Smooth muscle cell (in vitro differentiated cells): ENCODE results near the gene GAS6. TPM values are rescaled to one million over a fixed set of nuclear protein-coding genes. Genes with fewer than 3 reads are reported as not detected.

ENCODE experiments used
- DNase-seq: peaks from one replicate; lab custom pipeline; 2025; ENCODE audit not compliant: unreplicated experiment; lab: John Stamatoyannopoulos, UW
- H2AFZ ChIP-seq: fragments of 200-600 bp; sonication (generic); 2 replicates; pipeline ENCODE4 v1.6.0; 2016; ENCODE audit warnings: antibody characterized with exemption, low read depth, mild to moderate bottlenecking
- H3F3A ChIP-seq: fragments of 200-600 bp; sonication (generic); 2 replicates; pipeline ENCODE4 v1.6.0; 2017; ENCODE audit warnings: antibody characterized with exemption, low read depth
- H3K27ac ChIP-seq: fragments of 200-600 bp; sonication (generic); 2 replicates; pipeline ENCODE4 v1.5.1; 2016; ENCODE audit warnings: low read depth, mild to moderate bottlenecking
- H3K27me3 ChIP-seq: fragments of 200-600 bp; sonication (generic); 2 replicates; pipeline ENCODE4 v1.6.1; 2016; ENCODE audit warnings: low read depth, mild to moderate bottlenecking
- H3K36me3 ChIP-seq: fragments of 200-600 bp; sonication (generic); 2 replicates; pipeline ENCODE4 v1.5.1; 2016; ENCODE audit warnings: low read depth
- H3K4me1 ChIP-seq: fragments of 200-600 bp; sonication (generic); 2 replicates; pipeline ENCODE4 v1.5.1; 2016; ENCODE audit warnings: low read depth
- H3K4me2 ChIP-seq: fragments of 200-600 bp; sonication (generic); 2 replicates; pipeline ENCODE4 v1.6.0; 2016; ENCODE audit warnings: mild to moderate bottlenecking
- H3K4me3 ChIP-seq: fragments of 200-600 bp; sonication (generic); 2 replicates; pipeline ENCODE4 v1.5.1; 2016; ENCODE audit warnings: mild to moderate bottlenecking
- H3K79me2 ChIP-seq: fragments of 200-600 bp; sonication (generic); 2 replicates; pipeline ENCODE4 v1.6.0; 2016; ENCODE audit warnings: low read depth, mild to moderate bottlenecking
- H3K9ac ChIP-seq: fragments of 200-600 bp; sonication (generic); 2 replicates; pipeline ENCODE4 v1.6.0; 2016; ENCODE audit warnings: low read depth
- H3K9me3 ChIP-seq: fragments of 200-600 bp; sonication (generic); replicated peaks from 2 replicates; pipeline ENCODE4 v1.5.1; 2016; ENCODE audit warnings: low read depth
- H4K20me1 ChIP-seq: fragments of 200-600 bp; sonication (generic); 2 replicates; pipeline ENCODE4 v1.6.0; 2016; ENCODE audit warnings: low read depth
- WGBS: methylation state at CpG from one replicate; pipeline ENCODE4 v1.1.7; 2016; ENCODE audit warnings: low lambda C conversion rate; 5-methylcytosine and 5-hydroxymethylcytosine counted together
- polyA plus RNA-seq: library from polyadenylated mRNA; unstranded; fragments of >200 nt; fragmentation: Nextera tagmentation; extraction: Ambion mirVana; gene quantifications from 2 replicates; pipeline ENCODE4 v1.2.1, GENCODE V29; 2016
- total RNA-seq: library from RNA; depleted of rRNA; stranded (reverse); fragments of >200 nt; gene quantifications from 2 replicates; pipeline ENCODE4 v1.2.3, GENCODE V29; 2014
- TF ChIP-seq, protein P1 (sequence below): fragments of 200-600 bp; sonication (generic); IDR thresholded peaks from 2 replicates; pipeline ENCODE4 v1.5.1; 2017; ENCODE audit warnings: borderline replicate concordance, mild to moderate bottlenecking, antibody characterized with exemption; ENCODE audit not compliant: insufficient read depth, poor library complexity, severe bottlenecking

GAS6 gene
- total and polyA plus RNA-seq, 2 experiments from 2014 or later = 21.7 to 45.2 TPM

DNA sequence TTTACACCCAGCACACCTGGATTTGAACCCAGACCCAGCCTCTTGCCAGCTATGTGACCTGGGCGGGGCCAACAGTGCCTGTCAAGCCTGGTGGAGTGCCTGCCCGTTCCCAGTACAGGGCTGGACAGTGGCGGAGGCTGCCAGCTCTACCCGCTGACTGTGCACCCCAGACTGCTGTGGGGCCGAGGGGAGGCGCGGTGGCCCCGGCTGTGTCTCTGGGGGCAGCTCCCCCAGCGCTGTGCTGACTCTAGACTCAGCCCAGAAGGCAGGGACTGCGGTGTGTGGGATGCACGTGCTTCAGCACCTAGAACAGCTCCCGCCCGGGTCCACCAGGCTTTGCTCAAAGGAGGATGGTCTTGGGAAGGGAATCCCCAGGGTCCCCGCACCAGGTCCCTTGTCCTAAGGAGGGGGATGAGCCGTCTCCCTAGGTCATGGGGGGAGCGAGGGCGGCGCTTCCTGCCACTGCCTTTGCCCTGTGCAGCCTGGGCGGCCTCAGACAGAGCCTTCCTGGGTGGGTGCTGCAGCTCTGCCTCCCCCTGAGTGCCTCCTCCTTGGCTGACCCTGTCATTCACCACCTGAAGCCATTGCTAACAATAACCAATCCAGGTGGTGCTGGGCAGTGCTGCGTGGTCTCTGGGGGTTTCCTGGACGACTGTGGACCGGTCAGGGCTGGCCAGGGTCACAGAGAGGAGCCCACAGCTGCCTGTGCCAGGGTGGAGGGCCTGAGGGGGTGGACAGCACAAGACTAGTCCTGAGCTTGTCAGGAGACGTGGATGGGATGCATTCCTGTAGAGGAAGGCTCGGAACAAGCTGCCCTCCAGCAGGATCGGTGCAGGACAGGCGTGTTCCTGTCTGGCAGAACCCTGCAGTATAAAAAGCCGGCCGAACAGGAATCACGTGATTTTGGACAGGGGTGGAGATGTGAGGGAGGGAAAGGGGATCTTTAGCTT lies 86.3 kb downstream of the GAS6 start:
- Histone ChIP-seq H3F3A (no peaks in the 10 kb centered on the region), H3K27me3 (peaks cover 28% of the 10 kb centered on the region), H3K27ac (no peak overlapping the region), H3K9me3 (no peaks in the 10 kb centered on the region), H3K36me3 (no peaks in the 10 kb centered on the region), H2AFZ (no peak overlapping the region), H3K4me3 (no peak overlapping the region), H3K79me2 (no peaks in the 10 kb centered on the region), H4K20me1 (no peaks in the 10 kb centered on the region), H3K9ac (no peak overlapping the region), H3K4me1 (no peaks in the 10 kb centered on the region), H3K4me2 (no peak overlapping the region)
- 50% methylated on average over 29 of the region's 29 CpGs for WGBS
- no peak for DNase-seq
- TF ChIP-seq, protein P1, sequence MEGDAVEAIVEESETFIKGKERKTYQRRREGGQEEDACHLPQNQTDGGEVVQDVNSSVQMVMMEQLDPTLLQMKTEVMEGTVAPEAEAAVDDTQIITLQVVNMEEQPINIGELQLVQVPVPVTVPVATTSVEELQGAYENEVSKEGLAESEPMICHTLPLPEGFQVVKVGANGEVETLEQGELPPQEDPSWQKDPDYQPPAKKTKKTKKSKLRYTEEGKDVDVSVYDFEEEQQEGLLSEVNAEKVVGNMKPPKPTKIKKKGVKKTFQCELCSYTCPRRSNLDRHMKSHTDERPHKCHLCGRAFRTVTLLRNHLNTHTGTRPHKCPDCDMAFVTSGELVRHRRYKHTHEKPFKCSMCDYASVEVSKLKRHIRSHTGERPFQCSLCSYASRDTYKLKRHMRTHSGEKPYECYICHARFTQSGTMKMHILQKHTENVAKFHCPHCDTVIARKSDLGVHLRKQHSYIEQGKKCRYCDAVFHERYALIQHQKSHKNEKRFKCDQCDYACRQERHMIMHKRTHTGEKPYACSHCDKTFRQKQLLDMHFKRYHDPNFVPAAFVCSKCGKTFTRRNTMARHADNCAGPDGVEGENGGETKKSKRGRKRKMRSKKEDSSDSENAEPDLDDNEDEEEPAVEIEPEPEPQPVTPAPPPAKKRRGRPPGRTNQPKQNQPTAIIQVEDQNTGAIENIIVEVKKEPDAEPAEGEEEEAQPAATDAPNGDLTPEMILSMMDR = no peak

DNA sequence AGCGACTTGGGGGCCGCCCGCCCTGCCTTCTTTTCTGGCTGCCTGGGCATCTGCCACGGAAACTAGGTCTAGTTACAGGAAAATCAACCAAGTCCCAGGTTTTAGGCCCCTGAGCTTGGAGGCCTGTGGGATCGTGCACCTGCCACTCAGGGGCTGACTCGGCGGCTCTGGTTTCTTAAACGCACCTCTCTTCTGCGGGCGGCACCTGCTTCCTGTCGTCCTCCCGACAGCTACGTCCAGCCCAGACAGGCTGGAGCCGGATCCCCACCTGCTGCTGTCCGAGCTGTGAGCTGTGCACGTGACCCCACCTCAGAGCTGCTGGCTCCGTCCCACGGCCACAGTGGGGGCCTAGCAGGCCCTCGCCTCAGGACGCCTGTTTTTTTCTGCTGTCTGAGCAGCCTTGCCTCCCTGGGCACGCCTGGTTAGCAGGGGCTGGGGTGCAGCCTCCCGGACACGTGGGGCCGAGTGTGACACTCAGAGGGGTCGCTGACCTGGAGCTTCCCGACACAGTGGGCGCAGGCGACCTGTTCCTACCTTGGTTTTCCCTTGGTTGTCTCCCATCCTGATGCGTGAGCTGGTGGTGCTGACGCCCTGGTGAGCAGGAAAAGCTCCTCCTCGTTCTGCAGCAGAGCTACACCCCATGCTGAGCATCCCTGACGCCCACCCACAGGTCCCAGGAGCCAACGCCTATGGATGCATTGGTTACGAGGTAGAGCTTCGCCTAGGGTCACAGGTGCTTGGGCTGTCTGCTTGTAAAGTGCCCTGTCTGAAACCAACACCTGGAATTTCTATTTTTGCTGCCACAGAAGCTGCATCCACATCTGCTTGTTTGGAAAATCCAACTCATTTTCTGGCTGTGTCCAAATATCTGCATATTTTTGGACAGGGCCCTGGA lies 87.4 kb downstream of the GAS6 start:
- H3K4me2 ChIP-seq = no peak overlapping the region
- 87% methylated on average over 35 of the region's 35 CpGs for WGBS
- no peaks in the 10 kb centered on the region for H3K79me2 ChIP-seq
- no peaks in the 10 kb centered on the region for H3F3A ChIP-seq
- H2AFZ ChIP-seq = no peak overlapping the region
- H3K27me3 ChIP-seq = peaks cover 28% of the 10 kb centered on the region
- no peak overlapping the region for H3K9ac ChIP-seq
- TF ChIP-seq, protein P1 = no peak
- H4K20me1 ChIP-seq = no peaks in the 10 kb centered on the region
- no peak overlapping the region for H3K4me3 ChIP-seq
- no peak for DNase-seq
- H3K4me1 ChIP-seq = no peaks in the 10 kb centered on the region
- H3K27ac ChIP-seq = no peak overlapping the region
- no peaks in the 10 kb centered on the region for H3K36me3 ChIP-seq
- H3K9me3 ChIP-seq = no peaks in the 10 kb centered on the region

DNA sequence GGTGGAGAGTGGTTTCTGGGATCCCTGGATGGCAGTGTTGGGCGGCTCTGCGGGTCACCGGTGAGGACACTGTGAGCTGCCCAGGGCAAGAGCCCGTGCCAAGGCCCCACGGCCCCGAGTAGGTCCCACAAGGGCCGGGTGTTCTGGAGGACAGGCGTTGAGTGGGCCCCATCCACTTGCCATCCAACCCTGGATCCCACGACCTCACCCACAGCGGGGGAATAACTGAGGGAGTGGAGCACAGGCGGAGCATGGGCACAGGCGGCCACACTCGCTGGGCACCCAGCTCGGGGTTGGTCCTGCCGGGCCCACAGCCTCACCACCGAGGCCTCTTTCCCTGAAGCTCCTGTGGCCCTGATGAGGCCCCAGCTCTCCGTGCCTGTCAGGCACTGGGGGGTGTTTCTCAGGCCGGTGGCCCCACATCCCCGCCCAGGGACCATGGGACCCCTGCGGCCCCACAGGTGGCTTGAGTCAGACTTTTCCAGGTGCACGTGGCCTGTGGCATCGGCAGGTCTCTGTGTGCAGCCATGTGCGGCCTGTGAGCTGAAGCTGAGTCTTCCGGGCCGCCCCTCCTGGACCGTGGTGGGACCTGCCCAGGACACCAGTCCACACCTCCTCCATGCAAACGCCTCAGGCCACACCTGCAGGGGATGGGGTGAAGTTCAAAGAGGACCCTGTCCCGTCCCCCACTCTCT lies 88.3 kb downstream of the GAS6 start:
- Histone ChIP-seq H3K27ac (no peak overlapping the region), H3K4me3 (no peak overlapping the region), H3K4me1 (no peaks in the 10 kb centered on the region), H2AFZ (no peak overlapping the region), H3K9me3 (no peaks in the 10 kb centered on the region), H3K4me2 (no peak overlapping the region), H3K27me3 (peaks cover 20% of the 10 kb centered on the region), H3K36me3 (no peaks in the 10 kb centered on the region), H3K79me2 (no peaks in the 10 kb centered on the region), H4K20me1 (no peaks in the 10 kb centered on the region), H3K9ac (no peak overlapping the region), H3F3A (no peaks in the 10 kb centered on the region)
- TF ChIP-seq, protein P1 = no peak
- whole genome bisulfite sequencing = 95% methylated on average over 24 of the region's 28 CpGs
- DNase-seq = no peak
